Activated naive CD8-positive, alpha-beta T cell treated with anti-CD3 and anti-CD28 coated beads, Interleukin-2, amount 50 U/mL, for 24 hours (primary cell): ENCODE results near the gene CDC5L.

ENCODE experiments used
- ATAC-seq: fragments of 150-1000 bp; cut with Tn5 transposase; one replicate; pipeline ENCODE4 v1.10.0; 2021
- DNase-seq: peaks from one replicate; pipeline ENCODE4 v3.0.0; 2021
- H3K27ac Mint-ChIP-seq: one replicate; pipeline ENCODE4 v1.8.0; 2021; ENCODE audit warnings: mild to moderate bottlenecking, mixed read lengths
- H3K27me3 Mint-ChIP-seq: one replicate; pipeline ENCODE4 v1.8.0; 2021; ENCODE audit warnings: mixed read lengths
- H3K36me3 Mint-ChIP-seq: one replicate; pipeline ENCODE4 v1.8.0; 2021; ENCODE audit warnings: low read depth, mixed read lengths
- H3K4me1 Mint-ChIP-seq: one replicate; pipeline ENCODE4 v1.8.0; 2021; ENCODE audit warnings: mixed read lengths
- H3K4me3 Mint-ChIP-seq: one replicate; pipeline ENCODE4 v1.8.0; 2021; ENCODE audit warnings: mild to moderate bottlenecking, moderate library complexity, mixed read lengths
- H3K9me3 Mint-ChIP-seq: one replicate; pipeline ENCODE4 v1.8.0; 2021; ENCODE audit warnings: mixed read lengths

Gene CDC5L

GRCh38 chr6:44494011-44494501, 106.5 kb downstream of the CDC5L start:
- H3K27ac Mint-ChIP-seq = no peak overlapping the region
- H3K27me3 Mint-ChIP-seq = peaks cover 2% of the 10 kb centered on the region
- H3K4me3 Mint-ChIP-seq = no peak overlapping the region
- H3K4me1 Mint-ChIP-seq = no peaks in the 10 kb centered on the region
- H3K9me3 Mint-ChIP-seq = no peaks in the 10 kb centered on the region
- H3K36me3 Mint-ChIP-seq = no peaks in the 10 kb centered on the region
- DNase-seq (no peak), ATAC-seq (no peak)

DNA sequence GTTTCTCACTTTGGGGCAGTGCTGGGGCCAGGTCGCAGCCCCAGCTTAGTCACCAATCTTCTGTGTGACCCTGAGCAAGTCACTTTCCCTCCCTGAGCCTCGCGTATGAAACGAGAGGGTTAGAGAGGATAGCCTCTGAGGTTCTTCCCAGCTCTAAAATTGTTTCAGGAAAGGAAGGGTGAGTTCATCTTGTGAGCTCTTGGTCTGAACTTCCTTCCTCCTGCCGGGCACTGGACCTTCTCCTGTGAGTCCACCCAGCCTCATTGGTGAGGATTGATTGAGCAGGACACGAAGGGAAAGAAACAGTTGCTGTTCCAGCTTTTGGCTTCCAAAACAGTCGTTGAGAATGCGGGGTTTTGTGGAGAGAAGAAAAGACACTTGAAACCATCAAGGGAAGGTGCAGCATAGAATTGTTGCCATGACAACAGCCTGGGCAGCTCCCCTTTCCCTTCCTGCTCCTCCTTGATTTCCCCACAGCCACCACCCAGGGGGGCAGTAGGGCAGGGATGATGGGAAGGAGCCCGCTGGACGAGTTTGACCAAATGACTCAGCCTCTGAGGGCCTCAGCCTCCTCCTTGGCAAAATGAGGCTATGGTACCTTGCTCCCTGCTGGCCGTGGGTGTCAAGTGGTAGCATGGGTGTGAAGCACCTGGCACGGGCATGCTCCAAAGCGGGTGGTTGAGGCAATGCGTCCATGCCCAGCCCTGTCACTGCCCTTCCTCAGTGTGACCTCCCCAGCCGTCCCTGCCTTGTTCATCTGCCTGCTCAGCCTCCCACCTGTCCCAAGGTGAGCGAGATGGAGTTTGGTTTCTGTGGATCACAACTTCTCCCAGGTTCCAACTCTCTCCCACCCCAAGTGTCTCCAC, 107.8 kb downstream of the CDC5L start:
- ATAC-seq (no peak), DNase-seq (no peak)
- H3K4me3 Mint-ChIP-seq = no peak overlapping the region
- no peaks in the 10 kb centered on the region for H3K9me3 Mint-ChIP-seq
- H3K4me1 Mint-ChIP-seq = no peaks in the 10 kb centered on the region
- H3K27me3 Mint-ChIP-seq = no peaks in the 10 kb centered on the region
- no peak overlapping the region for H3K27ac Mint-ChIP-seq
- no peaks in the 10 kb centered on the region for H3K36me3 Mint-ChIP-seq

DNA sequence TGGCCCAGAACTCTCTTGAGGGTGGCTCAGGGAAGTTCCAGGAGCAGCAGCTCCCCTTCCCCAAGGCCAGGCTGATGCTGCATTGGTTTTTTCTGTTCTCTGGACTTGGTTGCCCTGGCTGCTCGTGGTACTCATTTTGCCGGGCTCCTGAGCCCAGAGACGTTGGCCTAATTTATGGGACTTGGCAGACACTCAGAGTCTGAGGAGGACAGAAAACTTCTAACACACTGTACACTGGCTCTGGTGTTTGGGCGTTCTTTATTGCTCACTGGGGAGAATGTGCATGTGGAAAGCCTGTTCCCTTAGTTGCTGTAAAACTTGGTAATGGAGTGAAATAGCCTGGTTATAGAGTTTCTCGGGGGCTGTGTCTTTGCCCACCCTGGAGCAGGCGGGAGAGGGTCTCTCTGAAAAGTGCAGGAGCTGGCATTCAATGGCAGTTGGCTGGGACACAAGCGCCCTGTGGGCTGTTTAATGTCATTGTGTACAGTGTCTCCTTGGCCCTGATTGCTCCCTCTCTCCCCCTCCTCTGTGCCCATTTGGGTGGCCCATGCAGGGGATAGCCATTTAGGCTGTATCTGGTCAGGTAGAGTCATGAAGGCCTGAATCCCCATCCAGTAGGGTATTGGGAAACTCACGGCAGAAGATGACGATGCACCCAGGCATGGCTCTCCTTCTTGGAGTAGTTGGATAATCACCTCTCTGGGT, 109.3 kb downstream of the CDC5L start:
- no peaks in the 10 kb centered on the region for H3K9me3 Mint-ChIP-seq
- no peaks in the 10 kb centered on the region for H3K36me3 Mint-ChIP-seq
- DNase-seq = no peak
- no peaks in the 10 kb centered on the region for H3K27me3 Mint-ChIP-seq
- H3K4me3 Mint-ChIP-seq = no peak overlapping the region
- no peak for ATAC-seq
- no peaks in the 10 kb centered on the region for H3K4me1 Mint-ChIP-seq
- H3K27ac Mint-ChIP-seq = no peak overlapping the region

- no peak for DNase-seq
- no peak overlapping the region for H3K4me3 Mint-ChIP-seq
- no peaks in the 10 kb centered on the region for H3K4me1 Mint-ChIP-seq
- no peak for ATAC-seq
- H3K27me3 Mint-ChIP-seq = no peaks in the 10 kb centered on the region
- no peaks in the 10 kb centered on the region for H3K9me3 Mint-ChIP-seq
- no peak overlapping the region for H3K27ac Mint-ChIP-seq
- H3K36me3 Mint-ChIP-seq = no peaks in the 10 kb centered on the region
These were observed 110.3 kb downstream of the CDC5L start for GRCh38 chr6:44497807-44498206.

DNA sequence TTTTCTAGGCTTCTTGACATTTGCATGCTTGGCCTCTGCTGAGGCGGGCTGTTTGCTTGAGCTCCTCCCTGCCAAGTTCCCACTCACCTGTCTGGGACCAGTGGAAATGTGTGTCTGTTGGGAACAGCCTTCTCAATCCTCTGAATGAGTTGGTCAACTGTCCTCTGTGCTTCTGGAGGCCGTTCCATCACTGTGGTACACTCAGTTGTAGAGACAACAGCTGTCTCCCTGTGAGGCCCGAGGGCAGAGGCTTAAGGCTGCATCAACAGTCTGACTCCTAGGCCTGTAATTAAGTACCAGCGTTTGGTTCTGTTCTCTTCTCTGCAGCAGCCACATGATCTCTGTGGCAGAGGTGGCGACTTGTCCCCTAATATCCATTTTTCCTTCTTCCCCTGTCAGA, 110.9 kb downstream of the CDC5L start:
- no peak overlapping the region for H3K4me3 Mint-ChIP-seq
- H3K27ac Mint-ChIP-seq = no peak overlapping the region
- no peaks in the 10 kb centered on the region for H3K4me1 Mint-ChIP-seq
- no peaks in the 10 kb centered on the region for H3K27me3 Mint-ChIP-seq
- ATAC-seq (no peak), DNase-seq (no peak)
- H3K36me3 Mint-ChIP-seq = no peaks in the 10 kb centered on the region
- H3K9me3 Mint-ChIP-seq = no peaks in the 10 kb centered on the region

- ATAC-seq = no peak
- Mint-ChIP-seq H3K27me3 (no peaks in the 10 kb centered on the region), H3K4me3 (no peak overlapping the region), H3K36me3 (no peaks in the 10 kb centered on the region), H3K4me1 (no peaks in the 10 kb centered on the region), H3K27ac (no peak overlapping the region), H3K9me3 (no peaks in the 10 kb centered on the region)
- no peak for DNase-seq
These were observed 112.1 kb downstream of the CDC5L start for GRCh38 chr6:44499609-44500008.
